ACHN (cell line): ENCODE measurements around the gene CDH12.

Experiments
- DNase-seq: peaks from one replicate; pipeline ENCODE4 v3.0.0-alpha.2; 2015
- in situ Hi-C: cut with HindIII; loops from 2 replicates; pipeline ENCODE4 v1.10.0; 2017; ENCODE audit warnings: low sequenced_read_pairs, low pct_ligation_motif_present, low pct_unique_long_range_greater_than_20kb

Gene CDH12

GRCh38 chr5:21791304-21791703 is 1061.8 kb downstream of the CDH12 start:
- in situ Hi-C loops = no loop called here
- no peak for DNase-seq

DNA sequence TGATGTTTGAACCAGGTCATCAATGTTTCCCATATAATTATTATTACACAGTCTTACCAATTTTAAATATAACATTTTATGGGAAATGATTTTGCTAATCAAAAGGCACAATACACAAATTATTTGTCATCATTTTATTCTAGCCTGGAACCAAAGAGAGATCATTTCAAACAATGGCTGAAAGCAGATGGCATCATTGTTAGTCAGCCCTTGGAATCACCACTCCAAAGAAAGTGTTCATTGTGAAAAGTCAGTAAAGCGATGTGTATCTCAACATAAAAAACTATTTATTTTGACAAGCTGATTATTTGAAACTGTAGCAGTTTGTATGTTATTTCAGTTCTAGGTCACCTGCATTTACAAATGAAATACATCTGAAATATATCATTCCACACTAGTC is 1068.7 kb downstream of the CDH12 start:
- no peak for DNase-seq
- in situ Hi-C loops = no loop called here

GRCh38 chr5:21783074-21783679 is 1070.0 kb downstream of the CDH12 start:
- in situ Hi-C loops = no loop called here
- no peak for DNase-seq

GRCh38 chr5:21776466-21776865 is 1076.7 kb downstream of the CDH12 start:
- in situ Hi-C loops = no loop called here
- DNase-seq = no peak

DNA sequence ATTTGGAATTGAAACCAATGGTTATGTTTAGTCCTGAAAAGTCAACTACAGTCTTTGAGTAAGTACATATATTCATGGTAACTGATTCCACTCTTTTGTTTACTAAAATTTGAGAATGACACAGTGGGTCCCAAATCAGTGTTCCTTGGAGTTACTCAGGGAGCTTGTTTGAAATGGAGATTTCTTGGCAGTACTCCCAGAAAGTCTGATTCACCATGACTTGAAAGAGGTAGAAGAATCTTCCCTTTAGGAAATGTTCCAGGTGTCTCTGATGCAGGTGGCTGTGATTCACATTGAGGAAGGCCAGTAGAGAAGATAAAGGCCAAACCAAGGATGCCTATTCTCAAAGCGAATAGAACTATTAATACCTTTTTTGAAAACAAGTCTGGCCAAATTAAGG is 1078.3 kb downstream of the CDH12 start:
- in situ Hi-C loops = no loop called here
- DNase-seq = peak; percentile 9

GRCh38 chr5:21774281-21774680 is 1078.9 kb downstream of the CDH12 start:
- in situ Hi-C loops = no loop called here
- DNase-seq = no peak

DNA sequence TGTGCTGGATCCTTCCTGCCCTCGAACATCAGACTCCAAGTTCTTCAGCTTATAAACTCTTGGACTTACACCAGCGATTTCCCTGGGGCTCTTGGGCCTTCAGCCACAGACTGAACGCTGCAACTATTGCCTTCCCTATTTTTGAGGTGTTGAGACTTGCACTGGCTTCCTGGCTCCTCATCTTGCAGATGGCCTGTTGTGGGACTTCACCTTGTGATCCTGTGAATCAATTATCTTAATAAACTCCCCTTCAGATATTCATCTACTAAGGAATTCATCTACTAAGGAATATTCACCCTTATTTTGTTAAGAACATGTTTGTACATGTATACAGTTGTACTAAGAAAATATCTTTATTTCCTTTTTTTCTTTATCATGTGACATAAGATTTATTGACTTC is 1079.7 kb downstream of the CDH12 start:
- DNase-seq = no peak
- in situ Hi-C loops = no loop called here

- no peak for DNase-seq
- in situ Hi-C loops = no loop called here
These were observed 1087.7 kb downstream of the CDH12 start for GRCh38 chr5:21765406-21765805.

- in situ Hi-C loops = no loop called here
- no peak for DNase-seq
These were observed 1114.0 kb downstream of the CDH12 start for GRCh38 chr5:21739096-21739495.

DNA sequence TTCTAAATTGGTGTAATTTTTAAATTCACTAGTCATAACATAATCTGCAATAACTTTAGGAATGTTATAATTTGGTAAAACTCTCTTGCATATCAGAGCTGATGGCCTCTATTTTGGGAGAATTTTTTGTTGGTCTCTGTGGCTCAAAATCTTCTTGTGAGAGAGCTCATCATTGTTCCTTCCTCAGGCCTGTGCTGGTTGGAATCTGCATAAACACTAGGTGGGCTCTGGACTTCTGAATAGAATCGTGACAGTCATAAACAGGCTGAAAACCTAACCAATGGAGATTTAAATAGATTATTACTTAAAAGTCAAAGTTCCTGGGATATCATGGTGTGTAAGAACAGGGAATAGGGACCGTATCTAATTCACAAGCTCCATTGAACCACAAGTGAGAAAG is 1129.6 kb downstream of the CDH12 start:
- DNase-seq = no peak
- in situ Hi-C loops = no loop called here

- DNase-seq = no peak
- in situ Hi-C loops = no loop called here
These were observed 1141.0 kb downstream of the CDH12 start for GRCh38 chr5:21711866-21712758.

DNA sequence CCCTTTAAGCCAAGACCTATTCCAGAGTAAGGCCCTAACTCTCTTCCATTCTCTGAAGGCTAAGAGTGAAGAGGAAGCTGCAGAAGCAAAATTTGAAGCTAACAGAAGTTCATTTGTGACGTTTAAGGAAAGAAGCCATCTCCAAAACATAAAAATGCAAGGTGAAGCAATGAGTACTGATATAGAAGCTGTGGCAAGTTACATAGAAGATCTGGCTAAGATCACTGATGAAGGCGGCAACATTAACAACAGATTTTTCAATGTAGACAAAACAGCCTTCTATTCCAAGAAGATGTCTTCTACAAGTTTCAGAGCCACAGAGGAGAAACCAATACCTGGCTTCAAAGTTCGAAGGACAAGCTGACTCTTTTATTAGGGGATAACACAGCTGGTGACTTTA is 1143.4 kb downstream of the CDH12 start:
- in situ Hi-C loops = no loop called here
- no peak for DNase-seq

DNA sequence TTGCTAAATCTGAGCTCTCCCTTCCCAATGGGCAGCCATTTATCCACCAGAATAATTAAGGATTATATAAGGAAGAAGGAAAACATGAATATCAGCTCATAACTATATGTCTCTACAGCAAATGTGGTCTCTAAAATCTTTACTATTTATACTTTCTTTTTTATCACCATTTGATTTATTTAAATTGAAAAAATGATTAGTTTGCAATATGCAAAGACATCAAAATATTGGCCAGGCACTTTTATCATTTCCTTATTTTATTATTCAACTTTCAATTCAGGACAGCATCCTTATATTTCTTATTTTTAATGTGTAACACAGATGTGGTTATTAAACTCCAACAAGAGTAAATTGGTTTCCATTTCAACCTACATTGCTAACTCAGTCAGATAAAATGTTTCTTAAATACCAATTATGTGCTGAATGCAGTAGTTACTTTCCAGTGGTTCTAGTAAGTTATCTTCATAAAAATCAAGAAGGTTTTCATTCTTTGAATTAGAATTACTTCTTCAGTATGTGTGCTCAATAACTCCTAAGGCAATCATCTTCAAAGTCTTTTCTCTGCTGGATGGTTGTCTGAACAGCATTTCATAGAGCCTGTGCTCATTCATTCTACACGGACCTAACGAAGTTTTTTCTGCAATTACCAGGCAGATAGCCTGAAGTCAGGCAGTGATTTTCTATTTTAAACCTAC is 1148.0 kb downstream of the CDH12 start:
- DNase-seq = no peak
- in situ Hi-C loops = no loop called here

DNA sequence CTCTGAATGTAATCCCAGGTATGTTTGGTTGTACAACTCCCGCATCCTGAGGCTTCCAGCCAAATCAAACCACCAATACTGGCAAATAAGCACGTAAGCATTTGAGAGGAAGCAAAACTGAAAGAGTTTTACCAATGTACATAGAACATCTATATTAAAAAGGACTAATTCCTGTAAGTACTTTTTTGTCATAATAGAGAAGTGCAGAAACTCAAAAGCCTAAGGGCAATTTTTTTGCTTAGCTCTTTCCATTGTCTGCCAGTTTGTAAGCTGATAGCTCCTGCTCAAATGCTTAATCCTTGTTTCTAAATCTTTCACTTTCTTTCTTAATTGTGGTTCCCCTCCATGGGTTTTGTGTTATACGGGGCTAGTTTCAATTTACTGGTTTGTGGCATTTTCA is 1151.8 kb downstream of the CDH12 start:
- DNase-seq = no peak
- in situ Hi-C loops = no loop called here
